ENCODE results near the gene LMBRD2. TPM values are rescaled to one million over a fixed set of nuclear protein-coding genes. Genes with fewer than 3 reads are reported as not detected.

The LMBRD2 gene
- total RNA-seq, 3 donors from 2014 or later: 11.0 to 19.3 (median 13.1) TPM

DNA sequence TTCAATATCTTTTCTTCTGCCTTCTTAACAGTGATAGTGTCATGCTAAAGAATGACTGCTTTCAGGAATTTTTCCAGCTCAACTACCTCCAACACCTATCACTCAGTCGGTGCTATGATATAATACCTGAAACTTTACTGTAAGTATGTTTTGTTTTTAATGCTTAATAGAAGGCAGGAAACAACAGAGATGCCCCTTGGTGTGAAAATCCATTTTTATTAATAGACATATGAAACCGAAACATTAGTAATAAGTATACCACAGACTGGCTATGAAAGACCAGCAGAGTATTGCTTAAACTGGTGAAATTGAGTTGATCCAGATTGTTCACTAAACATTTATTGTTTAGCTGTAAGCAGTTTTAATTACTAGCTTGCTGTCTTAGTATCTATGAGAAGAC, 25.5 kb upstream of the LMBRD2 start:
- Histone ChIP-seq H3K27ac (no peak overlapping the region), H3K4me1 (no peaks in the 10 kb centered on the region), H3K9me3 (no peaks in the 10 kb centered on the region), H3K27me3 (no peaks in the 10 kb centered on the region), H3K4me3 (no peak overlapping the region), H3K36me3 (no peaks in the 10 kb centered on the region)
- TF ChIP-seq POLR2A (IDR thresholded peaks at IDR 0.05) (no peak), POLR2AphosphoS5 (IDR thresholded peaks at IDR 0.05) (no peak)
- TF ChIP-seq, protein P1, sequence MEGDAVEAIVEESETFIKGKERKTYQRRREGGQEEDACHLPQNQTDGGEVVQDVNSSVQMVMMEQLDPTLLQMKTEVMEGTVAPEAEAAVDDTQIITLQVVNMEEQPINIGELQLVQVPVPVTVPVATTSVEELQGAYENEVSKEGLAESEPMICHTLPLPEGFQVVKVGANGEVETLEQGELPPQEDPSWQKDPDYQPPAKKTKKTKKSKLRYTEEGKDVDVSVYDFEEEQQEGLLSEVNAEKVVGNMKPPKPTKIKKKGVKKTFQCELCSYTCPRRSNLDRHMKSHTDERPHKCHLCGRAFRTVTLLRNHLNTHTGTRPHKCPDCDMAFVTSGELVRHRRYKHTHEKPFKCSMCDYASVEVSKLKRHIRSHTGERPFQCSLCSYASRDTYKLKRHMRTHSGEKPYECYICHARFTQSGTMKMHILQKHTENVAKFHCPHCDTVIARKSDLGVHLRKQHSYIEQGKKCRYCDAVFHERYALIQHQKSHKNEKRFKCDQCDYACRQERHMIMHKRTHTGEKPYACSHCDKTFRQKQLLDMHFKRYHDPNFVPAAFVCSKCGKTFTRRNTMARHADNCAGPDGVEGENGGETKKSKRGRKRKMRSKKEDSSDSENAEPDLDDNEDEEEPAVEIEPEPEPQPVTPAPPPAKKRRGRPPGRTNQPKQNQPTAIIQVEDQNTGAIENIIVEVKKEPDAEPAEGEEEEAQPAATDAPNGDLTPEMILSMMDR (IDR thresholded peaks at IDR 0.05): no peak
- intact Hi-C loops (cut with DNase I; ENCODE audit: low total_unique reads): loop anchor here (10.0 kb wide), 1 partner anchor 802 kb away; no protein-coding TSS in a partner anchor
- no peak for DNase-seq (ENCODE audit: low spot score in 2 of 2)

DNA sequence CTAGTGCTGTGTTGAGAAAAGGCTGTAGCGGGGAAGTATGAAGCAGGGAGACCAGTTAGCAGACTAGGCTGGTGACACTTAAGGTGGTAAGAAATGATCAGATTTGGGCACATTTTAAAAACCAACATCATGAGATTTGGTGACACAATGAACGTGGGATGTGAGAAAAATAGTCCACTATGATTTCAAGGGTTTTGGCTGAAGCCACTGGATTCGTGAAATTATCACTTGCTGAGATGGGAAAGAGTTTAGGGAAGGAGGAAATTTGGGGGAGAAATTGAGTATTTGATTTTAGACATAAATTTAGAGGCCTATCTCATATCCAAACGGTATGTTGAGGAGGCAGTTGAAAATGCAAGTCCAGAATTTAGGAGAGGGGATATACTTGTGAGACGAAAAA, 23.4 kb upstream of the LMBRD2 start:
- H3K4me3 ChIP-seq: no peak overlapping the region
- no peaks in the 10 kb centered on the region for H3K27me3 ChIP-seq
- intact Hi-C loops (cut with DNase I; ENCODE audit: low total_unique reads): loop anchor here (10.0 kb wide), 1 partner anchor 800 kb away; no protein-coding TSS in a partner anchor
- no peak overlapping the region for H3K27ac ChIP-seq
- H3K36me3 ChIP-seq: no peaks in the 10 kb centered on the region
- no peak for DNase-seq (ENCODE audit: low spot score in 2 of 2)
- no peaks in the 10 kb centered on the region for H3K9me3 ChIP-seq
- no peaks in the 10 kb centered on the region for H3K4me1 ChIP-seq
- TF ChIP-seq, protein P1 (IDR thresholded peaks at IDR 0.05): no peak
- TF ChIP-seq POLR2A (IDR thresholded peaks at IDR 0.05) (no peak), POLR2AphosphoS5 (IDR thresholded peaks at IDR 0.05) (no peak)

DNA sequence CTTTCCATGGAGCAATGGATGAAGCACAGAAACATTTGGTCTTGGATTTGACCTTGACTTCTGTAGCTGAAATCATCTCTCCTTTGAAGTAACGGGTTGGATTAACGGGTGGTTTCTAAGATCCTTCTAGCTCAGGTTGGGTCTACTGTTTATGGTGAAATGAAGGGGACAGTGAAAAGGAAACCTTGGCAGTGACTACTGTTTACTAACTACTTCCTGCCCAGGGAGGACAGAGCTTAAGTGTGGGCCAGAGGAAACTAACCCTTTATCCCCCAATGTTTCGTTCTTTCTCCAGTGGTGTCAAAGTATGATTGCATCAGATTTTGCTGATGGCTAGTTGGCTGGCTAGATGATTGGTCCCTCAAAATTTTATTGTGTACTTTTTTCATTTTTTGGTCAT, 22.4 kb upstream of the LMBRD2 start:
- H3K4me3 ChIP-seq: no peak overlapping the region
- no peaks in the 10 kb centered on the region for H3K9me3 ChIP-seq
- H3K27ac ChIP-seq: no peak overlapping the region
- no peaks in the 10 kb centered on the region for H3K36me3 ChIP-seq
- TF ChIP-seq POLR2A (IDR thresholded peaks at IDR 0.05) (no peak), POLR2AphosphoS5 (IDR thresholded peaks at IDR 0.05) (no peak)
- TF ChIP-seq, protein P1 (IDR thresholded peaks at IDR 0.05): no peak
- H3K4me1 ChIP-seq: no peaks in the 10 kb centered on the region
- no peak for DNase-seq (ENCODE audit: low spot score in 2 of 2)
- H3K27me3 ChIP-seq: no peaks in the 10 kb centered on the region
- intact Hi-C loops (cut with DNase I; ENCODE audit: low total_unique reads): loop anchor here (10.0 kb wide), 1 partner anchor 799 kb away; no protein-coding TSS in a partner anchor

DNA sequence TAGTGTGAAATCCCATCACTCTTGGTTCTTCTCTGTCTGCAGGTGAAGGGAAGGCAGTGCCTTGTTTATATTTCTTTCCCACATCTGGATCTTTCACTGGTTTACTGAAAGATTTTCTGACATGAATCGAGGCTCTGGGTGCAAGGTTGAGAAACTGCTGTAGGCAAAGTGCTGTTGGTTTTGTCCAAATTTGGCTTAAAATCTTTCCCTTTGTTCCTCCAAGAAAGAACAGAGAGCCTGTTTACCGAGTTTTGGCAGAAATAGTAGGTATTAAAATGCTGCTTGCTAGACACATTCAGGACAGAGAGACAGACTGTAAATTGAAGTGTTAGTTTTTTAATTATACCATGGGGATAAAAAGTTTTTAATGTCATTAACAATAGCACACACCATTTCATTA, 21.7 kb upstream of the LMBRD2 start:
- H3K4me1 ChIP-seq: no peaks in the 10 kb centered on the region
- intact Hi-C loops (cut with DNase I; ENCODE audit: low total_unique reads): loop anchor here (10.0 kb wide), 1 partner anchor 799 kb away; no protein-coding TSS in a partner anchor
- TF ChIP-seq POLR2A (IDR thresholded peaks at IDR 0.05): no peak
- no peak for TF ChIP-seq POLR2AphosphoS5 (IDR thresholded peaks at IDR 0.05)
- TF ChIP-seq, protein P1 (IDR thresholded peaks at IDR 0.05): no peak
- H3K36me3 ChIP-seq: no peaks in the 10 kb centered on the region
- H3K27me3 ChIP-seq: no peaks in the 10 kb centered on the region
- H3K4me3 ChIP-seq: no peak overlapping the region
- no peak for DNase-seq (ENCODE audit: low spot score in 2 of 2)
- no peaks in the 10 kb centered on the region for H3K9me3 ChIP-seq
- H3K27ac ChIP-seq: no peak overlapping the region

DNA sequence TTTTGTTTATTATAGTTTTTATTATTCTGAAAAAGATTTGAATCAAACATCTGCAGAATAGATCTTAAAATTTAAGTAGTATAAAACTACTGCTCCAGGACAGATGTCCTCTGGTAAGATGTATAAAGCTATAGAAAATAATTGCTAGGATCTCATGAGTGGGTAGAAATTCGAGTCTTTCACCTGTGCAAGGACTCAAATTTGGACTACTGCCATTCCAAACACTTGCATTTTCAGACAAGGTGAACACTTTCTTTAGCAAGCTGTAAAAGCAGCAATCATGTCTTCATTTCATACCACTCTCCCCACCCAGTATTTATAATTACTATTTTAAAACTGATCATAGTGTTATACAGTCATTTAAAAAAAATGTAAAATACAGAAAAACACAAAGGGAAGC, 20.9 kb upstream of the LMBRD2 start:
- TF ChIP-seq POLR2AphosphoS5 (IDR thresholded peaks at IDR 0.05): no peak
- TF ChIP-seq POLR2A (IDR thresholded peaks at IDR 0.05): no peak
- TF ChIP-seq, protein P1 (IDR thresholded peaks at IDR 0.05): no peak
- Histone ChIP-seq H3K4me1 (no peaks in the 10 kb centered on the region), H3K4me3 (no peak overlapping the region), H3K9me3 (no peaks in the 10 kb centered on the region), H3K36me3 (no peaks in the 10 kb centered on the region), H3K27me3 (no peaks in the 10 kb centered on the region), H3K27ac (no peak overlapping the region)
- intact Hi-C loops (cut with DNase I; ENCODE audit: low total_unique reads): loop anchor here (10.0 kb wide), 1 partner anchor 798 kb away; no protein-coding TSS in a partner anchor
- DNase-seq (ENCODE audit: low spot score in 2 of 2): no peak
